Amniotic stem cell (primary cell): ENCODE data around the gene SIGLEC9.
A peak's percentile ranks its signal among the peaks of the same experiment; 100 is the strongest.

Experiments used
- DNase-seq: peaks from one replicate; lab custom pipeline; 2025; lab: John Stamatoyannopoulos, UW

The SIGLEC9 gene

GRCh38 chr19:51097166-51097738, 27.5 kb upstream of the SIGLEC9 start:
- no peak for DNase-seq

GRCh38 chr19:51097796-51098195, 26.9 kb upstream of the SIGLEC9 start:
- DNase-seq: no peak

- DNase-seq: no peak
These were observed 26.2 kb upstream of the SIGLEC9 start for GRCh38 chr19:51098365-51099046.

GRCh38 chr19:51099047-51099382, 25.7 kb upstream of the SIGLEC9 start:
- DNase-seq: no peak

- DNase-seq: no peak
These were observed 24.1 kb upstream of the SIGLEC9 start for GRCh38 chr19:51100601-51101000.

DNA sequence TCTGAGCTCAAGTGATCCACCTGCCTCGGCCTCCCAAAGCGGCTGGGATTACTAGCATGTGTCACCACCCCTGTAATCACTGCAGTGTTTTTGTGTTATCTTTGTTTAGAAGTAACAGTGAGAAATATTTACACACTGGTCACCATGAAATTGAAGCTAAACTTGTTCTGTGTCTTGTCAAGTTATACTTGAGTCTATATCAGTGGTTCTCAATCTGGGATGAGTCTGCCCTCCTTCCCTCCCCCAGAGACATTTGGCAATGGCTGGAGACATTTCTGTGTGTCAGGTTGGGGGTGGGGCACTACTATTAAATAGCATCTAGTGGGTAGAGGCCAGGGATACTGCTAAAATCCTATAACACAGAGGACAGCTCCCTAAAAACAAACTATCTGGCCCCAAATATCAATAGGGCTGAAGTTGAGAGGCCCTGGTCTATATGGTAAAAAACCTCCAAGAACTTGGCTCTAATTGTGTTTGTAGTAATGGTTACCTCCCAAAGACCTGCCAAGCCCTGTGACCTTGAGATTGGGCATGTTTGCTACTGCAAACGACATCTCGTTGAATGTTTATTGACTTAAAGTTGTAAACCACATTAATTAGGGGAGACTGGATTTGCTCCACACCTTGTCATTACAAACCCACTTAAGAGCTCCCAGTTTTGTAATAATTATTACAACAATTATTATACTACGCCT, 23.4 kb upstream of the SIGLEC9 start:
- DNase-seq: no peak

GRCh38 chr19:51102991-51103390, 21.7 kb upstream of the SIGLEC9 start:
- DNase-seq: no peak

- no peak for DNase-seq
These were observed 20.8 kb upstream of the SIGLEC9 start for GRCh38 chr19:51103926-51104341.

DNA sequence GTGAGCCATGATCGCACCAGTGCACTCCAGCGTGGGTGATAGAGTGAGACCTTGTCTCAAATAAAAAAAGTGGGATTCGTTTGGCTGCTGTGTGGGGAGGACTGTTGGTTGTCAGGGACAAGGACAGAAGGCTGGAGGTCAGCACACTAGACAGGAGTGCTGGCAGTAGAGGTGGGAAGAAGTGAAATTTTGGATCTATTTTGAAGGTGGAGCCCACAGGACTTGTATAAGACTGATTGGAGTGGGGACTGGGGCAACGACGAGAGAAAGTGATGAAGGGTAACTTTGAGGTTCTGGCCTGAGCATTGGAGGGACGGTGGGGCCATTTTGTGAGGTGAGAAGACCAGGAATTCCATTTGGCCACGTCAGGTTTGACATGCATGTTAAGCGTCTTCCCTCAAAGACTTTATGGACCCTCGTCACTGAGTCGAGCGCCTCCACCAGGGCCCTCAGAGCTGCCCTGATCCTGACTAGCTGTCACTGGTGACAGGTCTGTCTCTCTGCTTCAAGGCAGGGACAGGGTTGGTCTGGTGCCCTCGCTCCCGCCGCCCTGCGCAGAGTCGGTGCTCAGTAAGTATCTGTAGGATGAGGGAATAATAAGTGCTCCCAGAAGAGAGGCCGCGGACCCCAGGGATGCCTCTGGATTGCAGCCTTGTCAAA, 17.2 kb upstream of the SIGLEC9 start:
- DNase-seq: no peak

GRCh38 chr19:51108066-51108804, 16.5 kb upstream of the SIGLEC9 start, which contains the start of gene CTU1:
TSS of gene CTU1 (minus strand) at chr19:51108409. CDS start at chr19:51104569, 3,840 bp downstream.
- DNase-seq: peak; percentile 98

- peak; percentile 61 for DNase-seq
These were observed 15.9 kb upstream of the SIGLEC9 start for GRCh38 chr19:51108805-51109146.

- DNase-seq: no peak
These were observed 14.1 kb upstream of the SIGLEC9 start for GRCh38 chr19:51110666-51110971.

DNA sequence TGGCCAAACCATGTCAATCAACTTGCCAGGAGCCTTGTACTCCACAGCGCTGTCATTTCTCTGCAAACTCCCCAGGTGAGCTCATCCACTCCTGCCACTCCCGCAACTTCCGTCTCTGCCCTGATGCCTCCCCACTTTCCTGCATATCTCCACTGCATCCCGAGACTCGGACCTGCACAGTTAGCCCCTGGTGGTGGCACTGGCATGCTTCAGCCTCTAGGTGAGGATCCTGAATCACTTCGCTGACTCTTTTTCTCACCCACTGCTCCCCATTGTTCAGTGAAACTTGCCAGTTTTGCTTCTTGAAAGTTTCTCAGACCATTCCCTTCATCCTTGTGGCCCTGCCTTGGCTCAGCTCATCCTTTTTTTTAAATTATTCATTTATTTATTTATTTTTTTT, 13.1 kb upstream of the SIGLEC9 start:
- DNase-seq: no peak

- DNase-seq: no peak
These were observed 10.5 kb upstream of the SIGLEC9 start for GRCh38 chr19:51114087-51114729.

DNA sequence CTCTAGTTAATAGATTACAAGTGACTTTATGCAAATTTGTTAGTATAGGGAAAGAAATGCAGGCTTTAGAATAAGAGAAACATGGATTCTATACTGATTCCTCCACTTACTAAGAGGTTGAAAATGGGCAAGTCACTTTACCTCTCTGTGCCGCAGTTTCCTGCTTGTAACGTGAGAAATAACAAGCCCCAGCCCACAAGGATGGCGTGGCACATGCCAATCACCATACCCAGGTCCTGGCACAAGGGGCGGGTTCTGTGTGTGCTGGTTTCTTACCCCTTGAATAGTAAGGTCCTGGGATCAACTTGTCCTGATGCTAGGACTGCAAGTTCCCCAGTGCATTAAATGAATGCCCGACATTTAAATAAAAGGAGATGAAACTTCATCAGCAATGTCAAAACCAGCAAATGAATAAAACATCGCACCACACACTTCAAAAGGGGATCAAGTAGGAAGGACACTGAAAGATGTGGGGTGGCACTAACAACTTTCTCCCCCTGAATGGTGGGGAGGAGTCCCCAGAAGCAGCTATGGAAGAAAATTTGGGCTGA, 7.9 kb upstream of the SIGLEC9 start:
- no peak for DNase-seq

GRCh38 chr19:51119101-51119500, 5.6 kb upstream of the SIGLEC9 start:
- DNase-seq: no peak

GRCh38 chr19:51119611-51120010, 5.1 kb upstream of the SIGLEC9 start:
- DNase-seq: no peak

DNA sequence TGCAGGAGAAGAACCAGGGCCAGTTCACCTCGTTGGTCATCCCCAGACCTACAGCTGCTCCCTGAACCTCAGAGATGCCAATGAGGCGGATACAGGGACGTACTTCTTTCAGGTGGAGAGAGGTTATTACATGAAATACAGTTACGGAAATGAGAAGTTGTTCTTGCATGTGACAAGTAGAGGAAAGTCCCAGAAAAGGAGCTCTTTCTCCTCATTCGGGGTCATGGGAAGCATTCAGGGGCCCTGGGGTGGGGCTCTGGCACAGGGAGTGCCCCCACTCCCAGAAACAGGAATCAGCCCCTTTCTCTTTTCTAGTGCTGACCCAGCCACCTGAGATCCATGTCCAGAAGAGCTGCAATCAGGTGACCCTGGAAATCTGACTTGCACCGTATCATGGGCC, 4.5 kb upstream of the SIGLEC9 start:
- no peak for DNase-seq

DNA sequence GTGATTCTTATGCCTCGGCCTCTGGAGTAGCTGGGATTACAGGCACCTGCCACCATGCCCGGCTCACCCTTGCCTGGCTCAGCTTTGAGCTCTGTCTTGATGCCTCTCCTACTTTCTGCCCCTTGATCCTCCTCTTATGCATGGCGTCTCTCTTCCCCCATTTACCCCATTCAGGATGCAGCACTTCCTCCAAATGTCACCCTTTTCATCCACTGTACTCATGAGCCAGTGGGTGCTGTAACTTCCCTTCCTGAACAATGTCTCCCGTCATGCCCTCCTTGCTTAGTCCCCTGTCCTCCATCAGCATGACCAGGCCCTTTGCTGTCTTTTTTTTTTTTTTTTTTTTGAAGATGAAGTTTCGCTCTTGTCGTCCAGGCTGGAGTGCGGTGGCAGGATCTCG, 3.4 kb upstream of the SIGLEC9 start:
- no peak for DNase-seq

- DNase-seq: no peak
These were observed 2.4 kb upstream of the SIGLEC9 start for GRCh38 chr19:51122112-51122981.

GRCh38 chr19:51123381-51123800, 1.3 kb upstream of the SIGLEC9 start:
- DNase-seq: no peak
